HS-5 (cell line): ENCODE measurements around the gene LTO1.

Source experiments
- DNase-seq: peaks from one replicate; pipeline ENCODE4 v3.0.0-alpha.2; 2012; ENCODE audit warnings: low read depth

The LTO1 gene

GRCh38 chr11:69645801-69646492 lies 29.2 kb downstream of the LTO1 start:
- DNase-seq, result no peak

GRCh38 chr11:69644962-69645675 lies 30.0 kb downstream of the LTO1 start:
- DNase-seq, result no peak

- DNase-seq, result no peak
Measured at GRCh38 chr11:69644071-69644961, 30.8 kb downstream of the LTO1 start.

- DNase-seq, result no peak
Measured at GRCh38 chr11:69643646-69644045, 31.5 kb downstream of the LTO1 start.

GRCh38 chr11:69642913-69643632 lies 32.1 kb downstream of the LTO1 start:
- no peak for DNase-seq

GRCh38 chr11:69642549-69642912 lies 32.6 kb downstream of the LTO1 start:
- DNase-seq, result no peak

GRCh38 chr11:69641681-69642548 lies 33.2 kb downstream of the LTO1 start:
- DNase-seq, result no peak

- no peak for DNase-seq
Measured at GRCh38 chr11:69640995-69641581, 34.1 kb downstream of the LTO1 start, which contains the start of gene CCND1. TSS of gene CCND1 (plus strand) at chr11:69641156. CDS start at chr11:69641314, 158 bp downstream.

- no peak for DNase-seq
Measured at GRCh38 chr11:69640260-69640994, 34.7 kb downstream of the LTO1 start.

- DNase-seq, result no peak
Measured at GRCh38 chr11:69639831-69640230, 35.3 kb downstream of the LTO1 start.

- DNase-seq, result peak; percentile 92
Measured at GRCh38 chr11:69638941-69639681, 36.0 kb downstream of the LTO1 start.

- no peak for DNase-seq
Measured at GRCh38 chr11:69637941-69638871, 36.9 kb downstream of the LTO1 start.

- no peak for DNase-seq
Measured at GRCh38 chr11:69637198-69637940, 37.8 kb downstream of the LTO1 start.

- DNase-seq, result peak; percentile 84
Measured at GRCh38 chr11:69636512-69637197, 38.5 kb downstream of the LTO1 start.

- DNase-seq, result no peak
Measured at GRCh38 chr11:69635804-69636511, 39.2 kb downstream of the LTO1 start.

- DNase-seq, result no peak
Measured at GRCh38 chr11:69635195-69635594, 40.0 kb downstream of the LTO1 start.
